GM12892 (cell line): Measurements from ENCODE around the gene STX18.

Experiments
- POLR2A ChIP-seq: IDR thresholded peaks from 2 replicates; pipeline ENCODE4 v1.6.1; 2011; ENCODE audit warnings: low read depth, low read length, control low read depth
- TAF1 ChIP-seq: IDR thresholded peaks from 2 replicates; pipeline ENCODE4 v1.6.1; 2011; ENCODE audit warnings: low read depth, mild to moderate bottlenecking, control low read depth, low read length, borderline replicate concordance

DNA sequence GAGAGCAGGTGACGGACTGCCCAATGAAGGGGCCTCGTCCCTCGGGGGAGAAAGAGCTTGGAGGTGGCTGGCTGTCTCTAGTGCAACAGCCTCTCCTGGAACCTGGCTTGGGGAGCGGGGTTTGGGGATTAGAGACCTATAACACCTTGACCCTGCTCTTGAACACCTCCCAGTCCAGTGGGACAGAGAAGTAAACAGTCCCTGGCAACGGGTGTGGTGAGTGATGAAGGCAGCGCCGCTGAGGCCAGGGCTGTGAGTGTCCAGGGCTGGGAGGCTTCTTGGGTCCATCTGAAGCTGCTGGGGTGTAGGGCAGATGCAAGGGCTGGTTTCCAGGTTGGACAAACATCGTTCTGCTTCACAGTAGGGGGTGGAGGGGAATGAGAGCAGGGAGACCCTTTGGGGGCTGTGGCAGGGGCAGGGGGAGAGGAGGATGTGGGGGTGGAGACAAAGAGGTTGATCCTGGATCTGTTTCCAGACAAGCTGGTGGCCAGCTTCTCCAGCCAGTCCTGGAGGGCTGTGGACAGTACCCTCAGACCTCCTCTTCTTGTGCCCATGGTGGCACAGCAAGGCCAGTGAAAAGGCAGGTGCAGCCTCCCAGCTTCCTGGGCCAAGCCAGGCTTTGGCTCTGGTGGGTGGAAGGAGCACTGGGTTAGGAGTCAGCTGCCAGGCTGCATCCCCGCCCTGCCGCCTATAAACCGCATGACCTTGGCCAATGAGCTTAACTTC is 151.2 kb downstream of the STX18 start:
- TF ChIP-seq TAF1 = no peak
- no peak for TF ChIP-seq POLR2A
